GM12801 (cell line): ENCODE measurements around the gene PIM3.

Experiments
- TF ChIP-seq, protein P1 (sequence below): IDR thresholded peaks from one replicate; pipeline ENCODE4 v1.5.1; 2011; ENCODE audit warnings: control low read depth; ENCODE audit not compliant: insufficient read length; ENCODE audit errors: extremely low read depth

PIM3 gene

DNA sequence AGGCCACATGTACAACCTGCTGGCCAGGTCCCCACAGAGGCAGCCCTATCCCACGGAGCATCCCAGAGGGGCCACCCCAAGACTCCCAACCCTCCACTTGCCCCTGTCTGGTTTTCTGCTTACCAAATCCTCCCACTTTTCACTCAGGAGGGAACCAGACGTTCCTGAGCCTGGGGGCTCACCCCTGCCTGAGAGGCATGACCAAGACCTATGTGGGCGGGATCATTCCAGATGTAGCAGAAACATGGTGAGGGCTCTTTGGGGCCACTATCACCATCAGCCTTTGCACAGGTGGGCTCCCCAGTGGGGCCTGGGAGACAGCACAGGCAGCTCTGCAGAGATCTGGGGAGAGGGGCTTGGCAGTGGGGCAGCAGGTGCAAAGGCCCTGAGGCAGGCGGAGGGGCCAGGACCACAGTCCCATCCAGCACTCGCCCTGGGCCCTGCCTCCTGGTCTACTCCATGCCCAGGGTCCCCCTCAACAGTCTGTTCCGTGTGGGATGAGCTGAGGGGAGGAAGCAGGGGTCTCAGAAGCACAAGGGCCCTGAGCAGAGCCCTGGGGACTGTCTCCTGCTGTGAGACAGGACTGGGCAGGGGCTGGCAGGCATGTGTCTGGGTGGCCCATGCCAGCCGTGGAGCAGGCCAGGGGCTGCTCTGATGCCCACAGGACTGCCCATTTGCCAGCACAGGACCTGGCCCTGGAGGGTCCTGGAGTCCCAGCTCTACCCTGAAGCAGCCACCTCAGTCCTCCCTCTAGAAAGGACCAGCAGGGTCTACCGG is 9.4 kb downstream of the PIM3 start:
- TF ChIP-seq, protein P1, sequence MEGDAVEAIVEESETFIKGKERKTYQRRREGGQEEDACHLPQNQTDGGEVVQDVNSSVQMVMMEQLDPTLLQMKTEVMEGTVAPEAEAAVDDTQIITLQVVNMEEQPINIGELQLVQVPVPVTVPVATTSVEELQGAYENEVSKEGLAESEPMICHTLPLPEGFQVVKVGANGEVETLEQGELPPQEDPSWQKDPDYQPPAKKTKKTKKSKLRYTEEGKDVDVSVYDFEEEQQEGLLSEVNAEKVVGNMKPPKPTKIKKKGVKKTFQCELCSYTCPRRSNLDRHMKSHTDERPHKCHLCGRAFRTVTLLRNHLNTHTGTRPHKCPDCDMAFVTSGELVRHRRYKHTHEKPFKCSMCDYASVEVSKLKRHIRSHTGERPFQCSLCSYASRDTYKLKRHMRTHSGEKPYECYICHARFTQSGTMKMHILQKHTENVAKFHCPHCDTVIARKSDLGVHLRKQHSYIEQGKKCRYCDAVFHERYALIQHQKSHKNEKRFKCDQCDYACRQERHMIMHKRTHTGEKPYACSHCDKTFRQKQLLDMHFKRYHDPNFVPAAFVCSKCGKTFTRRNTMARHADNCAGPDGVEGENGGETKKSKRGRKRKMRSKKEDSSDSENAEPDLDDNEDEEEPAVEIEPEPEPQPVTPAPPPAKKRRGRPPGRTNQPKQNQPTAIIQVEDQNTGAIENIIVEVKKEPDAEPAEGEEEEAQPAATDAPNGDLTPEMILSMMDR = no peak

DNA sequence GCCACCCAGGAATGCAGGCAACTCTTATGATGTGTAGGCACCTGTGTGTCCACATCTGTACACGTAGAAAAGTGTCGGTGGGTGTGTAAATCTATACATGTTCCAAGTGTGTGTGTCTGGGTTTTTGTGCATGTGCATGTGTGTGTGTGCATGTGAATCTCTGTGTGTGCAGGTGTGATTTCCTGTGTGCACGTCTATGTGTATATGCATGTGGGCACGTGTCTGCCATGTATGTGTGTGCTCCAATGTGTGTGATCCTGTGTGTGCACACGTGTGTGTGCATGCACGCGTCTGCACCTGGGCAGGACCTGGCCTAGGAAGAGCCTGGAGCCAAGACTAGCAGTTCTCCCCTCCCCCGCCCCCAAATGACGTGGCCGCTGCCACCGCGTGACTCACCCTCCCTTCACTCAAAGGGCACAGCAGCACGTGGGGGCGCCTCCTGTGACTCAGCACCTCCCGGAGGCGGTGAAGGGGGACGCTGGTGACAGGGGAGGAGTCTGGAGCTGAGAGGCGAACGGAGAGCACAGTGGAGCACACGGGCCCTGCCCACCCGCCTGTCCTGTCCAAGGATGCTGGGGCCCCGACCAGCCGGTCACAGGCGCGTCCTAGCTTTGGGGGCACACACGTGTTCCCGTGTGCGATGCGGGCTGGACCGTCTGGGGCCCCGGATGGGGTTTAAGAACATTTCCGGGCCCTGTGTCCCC is 10.1 kb downstream of the PIM3 start:
- TF ChIP-seq, protein P1 = no peak

DNA sequence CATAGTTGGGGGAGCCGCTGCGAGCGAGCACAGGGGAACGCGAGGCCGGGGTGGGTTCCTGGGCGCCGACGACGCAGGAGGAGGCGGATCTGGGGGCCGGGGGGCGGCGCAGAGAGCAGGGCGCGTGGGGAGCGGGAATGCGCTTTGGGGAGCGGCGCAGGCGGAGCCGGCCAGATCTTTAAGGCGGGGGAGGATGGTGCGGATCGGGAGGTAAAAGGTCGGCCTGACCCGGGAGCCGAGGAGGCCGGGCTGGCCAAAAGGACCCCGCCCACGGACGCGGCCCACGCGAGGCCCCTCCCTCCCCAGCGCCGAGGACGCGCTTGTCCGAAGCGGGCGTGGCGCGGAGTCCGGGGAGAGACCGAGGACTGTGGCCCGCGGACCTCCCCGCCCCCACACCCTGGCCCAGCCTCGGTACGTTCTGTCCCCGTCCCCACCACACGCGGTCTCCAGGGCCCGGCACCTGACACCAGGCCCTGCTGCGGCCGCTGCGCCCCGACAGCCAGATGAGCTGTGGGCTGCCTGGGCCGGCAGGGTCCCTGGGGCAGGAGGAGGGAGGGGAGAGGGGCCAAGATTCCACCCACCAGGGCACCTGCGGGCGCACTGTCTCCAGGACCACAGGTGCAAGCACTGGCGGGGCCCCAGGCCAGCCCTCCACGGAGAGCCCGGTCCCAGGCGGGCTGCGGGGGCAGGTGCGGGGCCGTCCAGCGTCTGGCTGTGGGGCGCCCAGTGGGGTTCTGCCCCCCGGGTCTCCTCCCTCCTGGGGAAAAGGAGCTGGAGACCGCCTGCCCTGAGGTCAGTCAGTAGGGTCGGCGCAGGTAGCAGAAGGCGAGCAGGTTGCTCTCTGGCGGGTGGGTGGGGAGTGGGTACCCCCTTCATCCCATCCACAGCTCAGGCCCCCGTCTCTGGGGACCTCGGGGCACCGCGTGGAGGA is 10.9 kb downstream of the PIM3 start:
- TF ChIP-seq, protein P1 = no peak

DNA sequence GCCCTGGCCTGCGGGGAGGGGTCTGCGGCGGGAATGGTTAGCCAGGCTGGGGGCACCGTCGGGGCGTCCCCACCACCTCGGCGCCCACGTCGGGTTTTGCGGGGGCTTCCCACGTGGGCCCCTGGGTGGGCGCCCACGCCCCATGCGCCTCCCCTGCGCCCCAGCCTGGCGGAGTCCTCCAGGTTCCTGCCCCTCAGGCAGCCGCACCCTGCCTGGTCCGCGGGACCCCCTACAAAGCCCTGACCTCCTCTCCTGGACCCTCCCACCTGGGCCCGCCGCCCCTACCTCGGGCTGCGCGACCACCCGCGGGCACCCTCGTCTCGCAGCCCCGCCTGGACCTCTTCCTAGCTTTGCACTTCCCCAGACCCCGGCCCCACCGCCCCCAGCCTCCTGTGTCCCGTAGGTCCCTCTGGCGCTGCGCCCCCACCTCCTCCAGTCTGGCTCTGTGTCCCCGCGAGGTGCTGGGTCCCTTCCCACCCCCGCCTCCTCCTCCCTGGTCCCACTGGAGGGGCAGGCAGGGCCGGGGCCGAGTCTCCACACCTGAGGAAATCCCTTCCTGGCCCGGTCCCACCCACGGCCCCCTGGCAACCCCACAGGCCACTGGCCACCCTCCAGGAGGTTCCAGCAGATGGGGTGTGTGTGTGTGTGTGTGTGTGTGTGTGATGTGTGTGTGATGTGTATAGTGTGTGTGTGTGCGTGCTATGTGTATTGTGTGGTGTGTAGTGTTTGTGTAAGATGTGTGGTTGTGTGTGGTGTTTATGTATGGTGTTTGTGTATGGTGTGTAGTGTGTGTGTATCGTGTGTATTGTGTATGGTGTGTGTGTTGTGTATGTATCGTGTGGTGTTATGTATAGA is 11.8 kb downstream of the PIM3 start:
- TF ChIP-seq, protein P1 = no peak

DNA sequence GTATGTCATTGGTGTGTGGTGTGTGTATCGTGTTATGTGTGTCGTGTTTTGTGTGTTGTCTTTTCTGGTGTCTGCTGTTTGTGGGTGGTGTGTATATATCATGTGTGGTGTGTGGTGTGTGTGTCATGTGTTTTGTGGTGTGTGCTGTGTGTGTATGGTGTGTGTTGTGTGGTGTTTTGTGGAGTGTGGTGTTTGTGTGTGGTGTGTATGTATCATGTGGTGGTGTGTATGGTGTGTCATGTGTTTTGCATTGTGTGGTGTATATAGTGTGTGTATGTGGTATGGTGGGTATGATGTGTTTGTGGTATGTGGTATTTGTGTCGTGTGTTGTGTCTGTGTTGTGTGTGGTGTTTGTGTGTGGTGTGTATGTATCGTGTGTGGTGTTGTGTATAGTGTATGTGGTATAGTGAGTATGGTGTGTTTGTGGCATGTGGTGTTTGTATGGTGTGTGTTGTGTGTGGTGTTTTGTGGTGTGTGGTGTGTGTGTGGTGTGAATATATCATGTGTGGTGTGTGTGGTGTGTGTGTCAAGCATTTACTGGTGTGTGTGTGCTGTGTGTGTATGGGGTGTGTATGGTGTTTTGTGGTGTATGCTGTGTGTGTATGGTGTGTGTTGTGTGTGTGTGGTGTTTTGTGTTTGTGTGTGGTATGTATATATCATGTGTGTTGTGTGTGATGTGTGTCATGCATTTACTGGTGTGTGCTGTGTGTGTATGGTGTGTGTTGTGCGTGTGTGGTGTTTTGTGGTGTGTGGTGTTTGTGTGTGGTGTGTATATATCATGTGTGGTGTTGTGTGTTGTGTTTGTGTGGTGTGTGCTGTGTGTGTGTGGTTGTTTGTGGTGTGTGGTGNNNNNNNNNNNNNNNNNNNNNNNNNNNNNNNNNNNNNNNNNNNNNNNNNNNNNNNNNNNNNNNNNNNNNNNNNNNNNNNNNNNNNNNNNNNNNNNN is 12.7 kb downstream of the PIM3 start:
- TF ChIP-seq, protein P1 = no peak
